ENCODE data around the gene KIF6.

DNA sequence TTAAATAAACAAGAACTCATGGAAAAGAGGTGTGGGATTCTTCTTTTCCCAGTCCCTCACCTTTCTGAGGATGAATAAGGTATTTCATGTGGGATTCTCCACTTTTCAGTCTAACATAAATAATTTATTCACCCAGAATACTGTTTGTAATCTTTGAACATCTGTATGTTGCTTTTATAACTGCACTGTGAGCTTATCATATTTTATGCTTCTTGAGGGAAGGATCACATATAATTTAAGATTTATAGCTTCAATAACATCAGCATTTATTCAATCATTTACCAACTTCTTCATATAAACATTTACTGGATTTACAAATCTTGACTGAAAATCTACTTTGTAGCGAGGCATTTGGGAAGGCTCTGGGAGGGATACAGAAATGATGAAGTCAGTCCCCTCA, 248.5 kb downstream of the KIF6 start:
- TF ChIP-seq NFRKB (IDR thresholded peaks at IDR 0.05) (no peak), PKNOX1 (IDR thresholded peaks at IDR 0.05) (no peak), FOXM1 (IDR thresholded peaks at IDR 0.05; ENCODE audit: borderline replicate concordance) (no peak), CTBP1 (IDR thresholded peaks at IDR 0.05; ENCODE audit: borderline replicate concordance) (no peak), L3MBTL2 (conservative IDR thresholded peaks at IDR 0.05) (no peak), ARNT (IDR thresholded peaks at IDR 0.05) (no peak), BHLHE40 (IDR thresholded peaks at IDR 0.05; ENCODE audit: borderline replicate concordance) (no peak), SUZ12 (IDR thresholded peaks at IDR 0.05) (no peak), TARDBP (IDR thresholded peaks at IDR 0.05) (no peak)
